ENCODE data around the gene ACVR1C. TPM values are rescaled to one million over a fixed set of nuclear protein-coding genes. Genes with fewer than 3 reads are reported as not detected.

Gene ACVR1C
- total RNA-seq, 3 donors from 2014 or later: 5.9 to 41.4 (median 8.0) TPM

DNA sequence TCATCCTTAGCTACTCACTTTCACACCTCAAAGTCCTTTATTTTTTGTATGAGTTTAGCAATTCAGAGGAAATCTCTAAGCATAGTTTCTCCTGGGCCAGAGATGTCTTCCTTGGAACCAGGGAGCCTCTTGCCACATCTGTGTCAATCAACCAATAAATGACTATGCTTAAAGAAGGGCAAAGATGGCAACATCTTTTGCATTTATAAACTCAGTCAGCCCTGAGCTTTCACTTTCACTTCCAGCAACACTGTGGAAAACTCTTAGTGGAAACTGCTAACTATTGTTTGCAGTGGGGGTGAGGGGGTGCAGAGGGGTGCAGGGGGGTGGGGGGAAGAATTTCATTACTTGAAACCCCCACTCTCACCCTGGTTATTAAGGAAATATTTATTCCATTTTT is 3.4 kb downstream of the ACVR1C start:
- intact Hi-C loops (cut with DNase I; ENCODE audit: low total_unique reads): no loop called here
- no peak overlapping the region for H3K4me3 ChIP-seq
- H3K4me1 ChIP-seq: no peaks in the 10 kb centered on the region
- DNase-seq (ENCODE audit: low spot score in 2 of 2): no peak
- H3K27me3 ChIP-seq: no peaks in the 10 kb centered on the region
- no peaks in the 10 kb centered on the region for H3K36me3 ChIP-seq
- H3K9me3 ChIP-seq: no peaks in the 10 kb centered on the region
- TF ChIP-seq CTCF (IDR thresholded peaks at IDR 0.05) (no peak), POLR2A (IDR thresholded peaks at IDR 0.05) (no peak), POLR2AphosphoS5 (IDR thresholded peaks at IDR 0.05) (no peak)
- no peak overlapping the region for H3K27ac ChIP-seq

DNA sequence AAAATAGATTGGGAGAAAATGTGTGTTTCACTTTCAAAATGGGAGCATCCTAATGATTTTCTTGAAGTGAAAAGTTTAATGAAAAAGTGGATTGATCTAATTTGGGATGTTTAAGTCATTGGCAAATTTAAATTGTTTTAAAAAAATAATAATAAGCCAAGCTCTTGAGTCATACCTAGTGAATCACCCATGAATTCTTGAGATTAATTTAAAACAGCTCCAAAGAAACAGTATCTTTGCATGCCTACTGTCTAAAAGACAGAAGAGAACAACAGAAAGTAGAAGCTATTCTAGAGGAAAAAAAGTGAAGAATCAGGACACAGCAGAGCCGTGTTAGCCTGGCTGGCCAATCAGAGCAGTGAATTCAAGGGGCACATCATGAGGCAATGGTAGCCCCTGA is 7.7 kb downstream of the ACVR1C start:
- Histone ChIP-seq H3K4me3 (no peak overlapping the region), H3K4me1 (no peaks in the 10 kb centered on the region), H3K27ac (no peak overlapping the region), H3K27me3 (no peaks in the 10 kb centered on the region), H3K36me3 (no peaks in the 10 kb centered on the region), H3K9me3 (no peaks in the 10 kb centered on the region)
- intact Hi-C loops (cut with DNase I; ENCODE audit: low total_unique reads): no loop called here
- no peak for DNase-seq (ENCODE audit: low spot score in 2 of 2)
- TF ChIP-seq POLR2A (IDR thresholded peaks at IDR 0.05) (no peak), CTCF (IDR thresholded peaks at IDR 0.05) (no peak), POLR2AphosphoS5 (IDR thresholded peaks at IDR 0.05) (no peak)

DNA sequence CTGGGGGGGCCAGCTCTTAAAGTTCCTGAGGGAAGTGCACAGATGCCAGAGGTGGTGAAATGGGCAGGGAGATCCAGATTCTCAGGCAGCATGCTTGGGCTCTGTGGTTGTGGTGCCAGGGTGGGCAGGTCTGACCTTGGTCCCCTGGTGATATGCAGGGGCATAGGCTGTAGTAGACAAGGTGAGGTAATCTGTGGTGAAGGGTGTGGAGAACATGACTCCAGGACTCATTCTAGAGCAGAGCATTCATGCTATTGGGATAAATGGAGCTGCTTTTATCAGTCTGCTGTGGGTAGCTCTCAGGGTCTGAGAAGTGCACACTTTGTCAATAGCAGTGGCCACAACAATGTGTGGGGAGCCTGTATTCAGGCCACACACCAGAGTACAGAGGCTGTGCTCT is 16.9 kb downstream of the ACVR1C start:
- no peak overlapping the region for H3K27ac ChIP-seq
- intact Hi-C loops (cut with DNase I; ENCODE audit: low total_unique reads): no loop called here
- no peak for DNase-seq (ENCODE audit: low spot score in 2 of 2)
- H3K4me3 ChIP-seq: no peak overlapping the region
- TF ChIP-seq POLR2A (IDR thresholded peaks at IDR 0.05) (no peak), CTCF (IDR thresholded peaks at IDR 0.05) (no peak), POLR2AphosphoS5 (IDR thresholded peaks at IDR 0.05) (no peak)
- H3K4me1 ChIP-seq: no peaks in the 10 kb centered on the region
- H3K36me3 ChIP-seq: no peaks in the 10 kb centered on the region
- peaks cover 0 to 11% of the 10 kb centered on the region in 2 donors for H3K9me3 ChIP-seq
- H3K27me3 ChIP-seq: no peaks in the 10 kb centered on the region

DNA sequence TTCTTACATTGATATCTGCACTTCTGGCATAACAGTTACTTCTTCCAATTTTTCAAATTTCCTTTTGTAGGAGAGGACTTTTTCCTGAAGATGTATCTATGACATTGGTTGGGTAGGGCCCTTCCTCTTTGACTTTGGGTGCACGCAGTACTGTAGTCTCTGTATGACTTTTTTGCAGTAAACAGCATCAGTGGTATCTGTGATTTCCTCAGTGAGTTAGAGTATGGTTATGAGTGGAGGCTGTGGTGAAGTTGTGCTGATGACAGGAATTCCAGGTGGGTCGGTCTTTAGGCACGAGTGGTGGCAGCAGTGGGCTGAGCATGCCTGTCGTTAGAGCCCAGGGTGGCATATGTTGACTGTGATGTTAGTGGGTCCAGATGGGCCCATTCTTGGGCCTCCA is 17.6 kb downstream of the ACVR1C start:
- Histone ChIP-seq H3K4me3 (no peak overlapping the region), H3K27ac (no peak overlapping the region), H3K9me3 (peaks cover 0 to 11% of the 10 kb centered on the region in 2 donors), H3K27me3 (no peaks in the 10 kb centered on the region), H3K4me1 (no peaks in the 10 kb centered on the region), H3K36me3 (no peaks in the 10 kb centered on the region)
- no peak for DNase-seq (ENCODE audit: low spot score in 2 of 2)
- intact Hi-C loops (cut with DNase I; ENCODE audit: low total_unique reads): no loop called here
- no peak for TF ChIP-seq POLR2A (IDR thresholded peaks at IDR 0.05)
- no peak for TF ChIP-seq CTCF (IDR thresholded peaks at IDR 0.05)
- TF ChIP-seq POLR2AphosphoS5 (IDR thresholded peaks at IDR 0.05): no peak

DNA sequence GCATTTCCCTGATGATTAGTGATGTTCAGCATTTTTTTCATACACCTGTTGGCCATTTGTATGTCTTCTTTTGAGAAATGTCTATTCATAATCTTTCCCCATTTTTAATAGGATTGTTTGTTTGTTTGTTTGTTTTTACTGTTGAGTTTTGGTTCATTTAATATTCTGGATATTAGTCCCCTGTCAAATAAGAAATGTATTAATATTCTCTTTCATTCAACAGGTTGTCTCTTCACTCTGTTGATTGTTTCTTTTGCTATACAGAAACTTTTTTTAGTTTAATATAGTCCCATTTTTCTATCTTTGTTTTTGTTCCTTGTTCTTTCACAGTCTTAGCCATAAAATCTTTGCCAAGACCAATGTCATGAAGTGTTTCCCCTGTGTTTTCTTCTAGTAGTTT is 22.1 kb downstream of the ACVR1C start:
- Histone ChIP-seq H3K4me3 (no peak overlapping the region), H3K9me3 (peaks cover 0 to 11% of the 10 kb centered on the region in 2 donors), H3K27me3 (no peaks in the 10 kb centered on the region), H3K27ac (no peak overlapping the region), H3K36me3 (no peaks in the 10 kb centered on the region), H3K4me1 (no peaks in the 10 kb centered on the region)
- intact Hi-C loops (cut with DNase I; ENCODE audit: low total_unique reads): no loop called here
- TF ChIP-seq CTCF (IDR thresholded peaks at IDR 0.05): no peak
- TF ChIP-seq POLR2AphosphoS5 (IDR thresholded peaks at IDR 0.05): no peak
- no peak for TF ChIP-seq POLR2A (IDR thresholded peaks at IDR 0.05)
- no peak for DNase-seq (ENCODE audit: low spot score in 2 of 2)
